CD4-positive, alpha-beta T cell treated with Interferon alpha-2 for 1 hour (primary cell): ENCODE measurements around the gene IL21R.

Source experiments
- DNase-seq, 2 donors: peaks; one replicate each; pipeline ENCODE4 v3.0.0-alpha.2; 2020 to 2022

IL21R gene

DNA sequence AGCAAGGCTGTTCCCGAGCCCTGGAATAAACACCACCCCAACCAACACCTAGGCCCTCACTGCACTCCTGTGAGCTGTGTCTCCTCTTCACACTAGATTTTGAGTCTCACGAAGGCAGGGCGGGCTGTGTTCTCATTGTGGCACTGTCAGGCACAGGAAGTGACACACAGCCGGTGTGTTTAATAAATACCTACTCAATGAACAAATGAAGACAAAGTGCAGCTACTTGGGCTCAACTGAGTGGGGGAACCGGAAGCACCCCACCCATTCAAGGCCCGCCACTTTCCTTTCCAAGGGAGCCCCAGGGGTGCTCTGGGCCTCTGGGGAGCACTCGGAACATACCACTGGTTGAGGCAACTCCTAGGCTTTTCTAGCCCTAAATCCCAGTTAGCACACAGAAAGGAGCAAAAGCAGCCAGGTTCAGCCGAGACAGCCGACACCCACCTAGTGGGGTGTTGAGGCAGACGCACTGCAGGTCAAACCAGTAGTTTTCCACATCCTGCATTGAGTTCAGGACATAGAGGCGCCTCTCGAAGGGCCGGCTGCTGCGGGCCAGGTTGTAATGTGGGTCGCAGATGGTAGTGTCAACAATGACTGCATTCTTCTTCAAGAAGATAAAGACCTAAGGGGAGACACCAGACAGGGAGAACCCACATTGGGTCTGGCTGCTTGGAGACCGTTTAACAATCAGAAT is 90.1 kb downstream of the IL21R start:
- DNase-seq, result peak in 1 of 2 donors; percentile 26

GRCh38 chr16:27492588-27492979 is 90.6 kb downstream of the IL21R start:
- no peak for DNase-seq

DNA sequence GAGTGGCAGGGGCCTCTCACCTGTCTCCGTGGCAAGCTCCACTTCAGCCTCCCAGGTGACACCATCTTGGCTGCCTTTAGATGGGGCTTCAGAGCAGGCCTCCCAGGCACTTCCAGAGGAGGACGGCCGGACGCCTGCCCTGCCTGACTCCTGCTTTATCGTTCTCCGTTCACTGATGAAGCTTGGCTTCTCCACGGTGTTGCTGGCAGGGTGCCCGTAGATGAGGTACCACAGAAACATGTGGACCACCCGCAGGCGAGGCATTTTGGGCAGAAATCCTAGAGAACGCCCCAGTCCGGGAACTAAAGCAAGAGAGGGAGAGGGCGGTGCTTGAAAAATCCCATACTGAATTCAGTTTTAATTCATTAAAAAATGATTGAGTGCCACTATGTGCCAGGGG is 93.2 kb downstream of the IL21R start:
- DNase-seq, result no peak

- DNase-seq, result no peak
Measured at GRCh38 chr16:27498031-27498825, 96.3 kb downstream of the IL21R start.

DNA sequence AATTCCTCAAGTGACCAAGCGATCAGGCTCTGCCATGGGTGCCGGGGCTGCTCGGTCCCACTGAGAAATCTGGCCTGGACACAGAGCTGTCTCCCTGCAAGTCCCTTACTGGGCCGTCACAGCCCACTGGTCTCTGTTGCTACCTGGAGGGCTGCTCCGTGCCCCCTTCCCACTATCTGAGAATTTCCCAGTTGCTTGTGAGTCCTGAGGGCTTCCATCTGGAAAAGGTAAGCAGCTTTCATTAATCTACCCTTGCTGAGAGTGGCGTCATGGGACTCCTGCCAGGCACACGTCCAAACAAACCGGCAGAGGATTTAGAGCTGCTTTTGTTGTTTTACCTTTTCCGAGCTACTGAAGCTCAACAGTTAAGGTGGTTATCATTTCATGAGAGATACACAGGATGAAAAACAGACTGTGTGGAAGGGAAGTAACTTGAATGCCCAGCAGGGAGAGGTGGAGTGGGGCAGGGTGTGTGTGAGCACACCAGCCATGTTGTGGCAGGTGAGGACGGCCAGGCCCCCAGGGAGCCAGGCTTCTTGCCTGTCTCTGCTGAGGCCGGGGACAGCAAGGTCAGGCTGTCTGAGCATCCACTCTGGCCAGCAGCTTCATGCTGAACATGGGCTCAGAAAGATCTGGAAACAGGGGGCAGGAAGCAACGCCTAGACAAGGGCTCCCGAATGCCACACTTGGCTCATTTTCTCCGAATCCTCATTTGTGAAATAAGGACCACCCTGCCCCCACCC is 97.1 kb downstream of the IL21R start:
- DNase-seq, result no peak

GRCh38 chr16:27499659-27500055 is 97.7 kb downstream of the IL21R start:
- DNase-seq, result no peak

GRCh38 chr16:27500801-27501200 is 98.8 kb downstream of the IL21R start:
- DNase-seq, result no peak
